ENCODE measurements around the gene SHMT2.

GRCh38 chr12:57255916-57256315 is 26.4 kb downstream of the SHMT2 start:
- TF ChIP-seq SIN3A (IDR thresholded peaks at IDR 0.05; ENCODE audit: borderline replicate concordance, insufficient read depth, low read length) (no peak), TAF1 (IDR thresholded peaks at IDR 0.05; ENCODE audit: borderline replicate concordance, insufficient read depth, low read length) (no peak), POLR2AphosphoS5 (IDR thresholded peaks at IDR 0.05; ENCODE audit: low read depth, low read length) (no peak), REST (IDR thresholded peaks at IDR 0.05; ENCODE audit: insufficient read depth in 1 of 2, low read depth in 2 of 2, low read length in 2 of 2) (no peak)

All from PFSK-1 (cell line).